Stomach smooth muscle (tissue), 2 donors: ENCODE data around the gene ZNF3.
"Not testable (repeated sequence)": the region's sequence is repeated elsewhere in the genome, so short reads cannot be mapped to it uniquely, and the experiment has no call there.

Experiments
- H3K27ac ChIP-seq: one replicate; pipeline ENCODE4 v1.7.0; 2013; ENCODE audit warnings: mild to moderate bottlenecking, low read length, inconsistent platforms
- H3K27me3 ChIP-seq, 2 donors: one replicate each; pipeline ENCODE4 v1.7.0; 2013; ENCODE audit warnings: low read length in 2 of 2; ENCODE audit not compliant: insufficient read depth in 2 of 2, control insufficient read depth in 1 of 2
- H3K36me3 ChIP-seq, 2 donors: one replicate each; pipeline ENCODE4 v1.7.0; 2013; ENCODE audit warnings: low read length in 2 of 2; ENCODE audit not compliant: control insufficient read depth in 2 of 2, insufficient read depth in 2 of 2
- H3K4me1 ChIP-seq: one replicate; pipeline ENCODE4 v1.7.0; 2013; ENCODE audit warnings: low read length; ENCODE audit not compliant: control insufficient read depth, insufficient read depth
- H3K4me3 ChIP-seq, 2 donors: one replicate each; pipeline ENCODE4 v1.7.0; 2013; ENCODE audit warnings: low read length in 2 of 2
- H3K9ac ChIP-seq, 2 donors: one replicate each; pipeline ENCODE4 v1.7.0; 2013; ENCODE audit warnings: low read length in 2 of 2, mild to moderate bottlenecking in 1 of 2
- H3K9me3 ChIP-seq, 2 donors: one replicate each; pipeline ENCODE4 v1.7.0; 2013; ENCODE audit warnings: low read length in 2 of 2; ENCODE audit not compliant: control insufficient read depth in 2 of 2
- donor health status: healthy.
- donor health status: Pancreatic carcinoma.

The ZNF3 gene

DNA sequence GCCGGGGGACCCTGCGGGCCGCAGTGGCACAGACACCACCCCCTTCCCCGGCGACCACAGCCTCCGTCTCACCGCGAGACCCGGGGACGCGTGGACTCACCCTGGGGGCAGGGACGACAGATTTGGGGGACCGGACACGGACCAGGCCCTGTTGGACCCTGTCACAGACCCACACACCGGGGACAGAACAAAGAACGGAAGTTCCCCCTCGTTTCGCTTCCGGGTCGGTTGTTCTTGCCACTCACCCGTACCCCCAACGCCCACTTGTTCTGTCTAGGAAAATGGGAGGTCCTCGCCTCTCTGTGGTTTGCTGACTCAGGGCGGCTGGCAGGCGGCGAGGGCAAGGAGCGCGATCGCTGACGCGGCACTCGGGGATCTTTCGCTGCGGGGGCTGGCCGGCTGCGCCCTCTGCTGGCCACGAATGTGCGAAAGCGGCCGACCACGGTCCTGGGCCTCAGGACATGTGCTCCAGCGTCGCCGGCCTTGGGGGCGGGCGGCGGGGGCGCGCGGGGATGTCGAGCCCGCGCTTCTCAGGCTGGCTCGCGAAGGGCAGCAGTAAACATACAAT is at the start of gene ZNF3:
Gene ZNF3, minus strand, starts transcription at position 189 of the 568 bp plus-strand sequence. CDS start 4,366 bp downstream, outside the sequence.
- Histone ChIP-seq H3K9ac (peak within 1 kb of the TSS; percentile 87 to 95), H3K4me3 (peak within 1 kb of the TSS; percentile 70 to 97), H3K27me3 (no peaks in the 10 kb centered on the region), H3K36me3 (peaks cover 7 to 21% of the 10 kb centered on the region in 2 donors), H3K4me1 (peaks cover 27% of the 10 kb centered on the region), H3K9me3 (no peaks in the 10 kb centered on the region), H3K27ac (peak within 1 kb of the TSS; percentile 67)

DNA sequence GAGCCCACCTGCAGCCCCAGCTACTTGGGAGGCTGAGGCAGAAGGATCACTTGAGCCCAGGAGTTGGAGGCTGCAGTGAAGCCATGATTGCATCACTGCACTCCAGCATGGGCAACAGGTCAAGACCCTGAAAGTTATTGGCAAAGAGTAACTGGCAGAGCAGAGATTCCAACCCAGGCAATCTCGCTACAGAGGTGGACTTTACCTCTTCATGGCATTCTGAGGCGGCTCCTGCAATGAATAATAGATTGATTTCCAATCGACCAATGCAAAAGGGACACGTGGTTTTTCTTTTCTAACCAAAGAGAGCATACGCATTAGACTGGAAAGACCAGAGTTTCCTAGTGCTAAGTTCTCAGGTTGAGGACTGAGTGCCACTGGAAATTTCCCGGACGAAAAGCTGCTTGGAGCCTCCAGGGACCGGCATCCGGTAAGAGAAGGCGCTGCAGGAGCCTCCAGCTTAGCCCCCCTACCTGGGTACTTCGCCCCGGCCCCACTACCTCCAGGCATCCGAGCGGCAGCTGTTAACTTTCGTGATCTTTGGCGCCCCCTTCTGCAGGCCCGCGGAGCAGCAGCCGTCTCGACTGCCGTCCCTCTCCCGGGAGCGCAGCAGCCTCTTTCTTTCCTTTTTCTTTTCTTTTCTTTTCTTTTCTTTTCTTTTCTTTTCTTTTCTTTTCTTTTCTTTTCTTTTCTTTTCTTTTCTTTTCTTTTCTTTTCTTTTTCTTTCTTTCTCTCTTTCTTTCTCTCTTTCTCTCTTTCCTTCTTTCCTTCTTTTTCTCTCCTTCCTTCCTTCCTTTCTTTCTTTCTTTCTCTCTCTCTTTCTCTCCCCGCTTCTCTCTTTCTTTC is 49.3 kb upstream of the ZNF3 start:
- Histone ChIP-seq H3K9ac (peak overlapping the region; percentile 36 to 57), H3K4me1 (peaks cover 24% of the 10 kb centered on the region), H3K4me3 (peak overlapping the region; percentile 44 to 46), H3K27ac (no peak overlapping the region), H3K36me3 (no peaks in the 10 kb centered on the region), H3K27me3 (no peaks in the 10 kb centered on the region), H3K9me3 (no peaks in the 10 kb centered on the region)

DNA sequence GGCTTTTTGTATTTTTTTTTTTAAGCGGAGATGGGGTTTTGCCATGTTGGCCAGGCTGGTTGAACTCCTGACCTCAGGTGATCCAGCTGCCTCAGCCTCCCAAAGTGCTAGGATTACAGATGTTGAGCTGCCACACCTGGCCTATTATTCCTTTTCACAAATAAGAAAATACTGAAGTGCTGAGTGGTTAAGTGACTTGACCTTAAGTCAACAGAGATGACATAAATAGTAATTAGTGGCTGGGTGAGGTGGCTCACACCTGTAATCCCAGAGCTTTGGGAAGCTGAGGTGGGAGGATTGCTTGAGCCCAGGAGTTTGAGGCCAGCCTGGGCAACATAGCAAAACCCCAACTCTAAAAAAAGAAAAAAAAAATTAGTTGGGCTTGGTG is 48.7 kb upstream of the ZNF3 start:
- not testable (repeated sequence) for H3K27ac ChIP-seq, H3K9me3 ChIP-seq, H3K9ac ChIP-seq, H3K27me3 ChIP-seq, H3K4me3 ChIP-seq, H3K36me3 ChIP-seq
- H3K4me1 ChIP-seq, result peaks cover 29% of the 10 kb centered on the region

DNA sequence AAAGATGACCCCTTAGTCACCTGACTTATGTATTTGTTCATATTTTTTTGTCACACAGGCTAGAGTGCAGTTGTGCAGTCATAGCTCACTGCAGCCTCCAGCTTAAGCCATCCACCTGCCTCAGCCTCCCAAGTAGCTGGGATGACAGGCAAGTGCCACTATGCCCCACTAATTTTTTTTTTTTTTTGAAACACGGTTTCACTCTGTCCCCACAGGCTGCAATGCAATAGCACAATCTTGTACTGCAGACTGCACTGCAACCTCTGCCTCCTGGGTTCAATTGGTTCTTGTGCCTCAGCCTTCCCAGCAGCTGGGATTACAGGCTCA is 47.1 kb upstream of the ZNF3 start:
- Histone ChIP-seq H3K4me3 (peak overlapping the region in 1 of 2 donors; percentile 94), H3K27ac (no peak overlapping the region), H3K9me3 (no peaks in the 10 kb centered on the region), H3K4me1 (peaks cover 29% of the 10 kb centered on the region), H3K27me3 (no peaks in the 10 kb centered on the region), H3K9ac (peak overlapping the region in 1 of 2 donors; percentile 29), H3K36me3 (peaks cover 0 to 7% of the 10 kb centered on the region in 2 donors)

DNA sequence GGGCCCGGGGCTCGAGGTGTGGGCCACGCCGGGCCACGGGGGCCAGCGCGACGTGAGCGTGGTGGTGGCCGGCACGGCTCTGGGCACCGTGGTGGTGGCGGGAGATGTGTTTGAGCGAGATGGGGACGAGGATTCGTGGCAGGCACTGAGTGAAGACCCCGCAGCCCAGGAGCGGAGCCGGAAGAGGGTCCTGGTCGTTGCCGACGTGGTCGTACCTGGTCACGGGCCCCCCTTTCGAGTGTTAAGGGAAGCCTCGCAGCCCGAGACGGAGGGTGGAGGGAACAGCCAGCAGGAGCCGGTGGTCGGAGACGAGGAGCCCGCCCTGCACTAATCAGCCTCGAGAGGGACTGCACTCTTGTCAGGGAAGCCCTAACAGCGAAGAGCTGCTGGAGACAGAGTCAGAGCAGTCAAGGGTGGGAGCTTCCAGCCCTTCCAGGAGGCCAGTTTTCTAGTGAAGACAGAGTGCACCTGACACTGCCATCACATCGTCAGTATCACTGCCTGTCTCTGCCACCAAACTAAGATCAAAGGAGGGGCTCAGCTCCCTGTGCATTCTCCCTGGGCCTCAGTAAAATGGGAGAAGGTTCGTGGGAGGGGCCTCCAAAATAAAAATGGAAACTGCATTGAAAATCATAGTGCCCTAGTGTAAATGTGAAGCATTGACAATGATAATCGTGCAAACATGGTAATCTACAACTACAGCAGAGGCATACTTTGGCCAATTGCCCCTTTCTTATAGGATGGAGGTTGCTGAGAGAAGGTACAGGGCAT is 46.5 kb upstream of the ZNF3 start:
- Histone ChIP-seq H3K9me3 (no peaks in the 10 kb centered on the region), H3K4me3 (peak overlapping the region; percentile 94 to 96), H3K9ac (peak overlapping the region; percentile 95 to 97), H3K27ac (peak overlapping the region; percentile 97), H3K27me3 (no peaks in the 10 kb centered on the region), H3K4me1 (peaks cover 29% of the 10 kb centered on the region), H3K36me3 (peaks cover 0 to 7% of the 10 kb centered on the region in 2 donors)

DNA sequence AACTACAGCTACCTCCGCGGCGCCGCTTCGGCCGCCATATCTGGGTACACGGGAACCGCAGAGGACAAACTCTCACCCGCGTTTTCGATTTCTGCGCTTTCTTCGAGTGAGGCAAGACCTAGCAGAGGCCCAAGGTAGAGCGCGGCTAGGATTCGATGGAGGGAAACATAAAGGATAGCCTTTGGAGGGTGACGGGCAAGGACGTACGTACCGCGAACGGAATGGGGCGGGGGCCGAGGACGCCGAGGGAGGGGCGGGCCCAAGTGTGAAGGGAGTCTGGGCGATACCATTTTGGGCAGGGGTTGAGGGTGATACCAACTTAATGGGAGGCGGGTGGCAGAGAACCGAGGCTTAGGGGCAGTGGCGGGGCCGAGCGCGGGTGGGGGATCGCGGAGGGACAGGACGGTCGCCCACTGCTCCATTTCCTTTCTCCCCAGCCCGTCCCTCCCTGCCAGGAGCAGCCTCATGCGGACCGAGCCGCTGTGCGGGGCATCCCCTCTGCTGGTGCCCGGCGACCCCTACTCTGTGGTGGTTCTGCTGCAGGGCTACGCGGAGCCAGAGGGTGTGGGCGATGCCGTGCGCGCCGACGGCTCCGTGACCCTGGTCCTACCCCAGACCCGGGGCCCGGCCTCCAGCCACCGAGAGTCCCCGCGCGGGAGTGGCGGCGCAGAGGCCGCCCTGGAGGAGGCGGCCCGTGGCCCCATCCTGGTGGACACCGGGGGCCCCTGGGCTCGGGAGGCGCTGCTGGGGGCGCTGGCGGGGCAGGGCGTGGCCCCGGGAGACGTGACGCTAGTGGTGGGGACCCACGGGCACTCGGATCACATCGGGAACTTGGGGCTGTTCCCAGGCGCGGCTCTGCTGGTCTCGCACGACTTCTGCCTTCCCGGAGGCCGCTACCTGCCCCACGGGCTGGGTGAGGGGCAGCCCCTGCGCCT is 45.7 kb upstream of the ZNF3 start, which contains the start of gene MBLAC1:
Gene MBLAC1, plus strand, starts transcription at position 37 of the 935 bp plus-strand sequence. Its CDS starts 429 bp downstream, at position 466.
- H3K27me3 ChIP-seq, result no peaks in the 10 kb centered on the region
- H3K36me3 ChIP-seq, result peaks cover 2 to 7% of the 10 kb centered on the region in 2 donors
- peak within 1 kb of the TSS; percentile 97 for H3K27ac ChIP-seq
- peak within 1 kb of the TSS; percentile 94 to 96 for H3K4me3 ChIP-seq
- peak within 1 kb of the TSS; percentile 95 to 97 for H3K9ac ChIP-seq
- no peaks in the 10 kb centered on the region for H3K9me3 ChIP-seq
- H3K4me1 ChIP-seq, result peaks cover 32% of the 10 kb centered on the region

DNA sequence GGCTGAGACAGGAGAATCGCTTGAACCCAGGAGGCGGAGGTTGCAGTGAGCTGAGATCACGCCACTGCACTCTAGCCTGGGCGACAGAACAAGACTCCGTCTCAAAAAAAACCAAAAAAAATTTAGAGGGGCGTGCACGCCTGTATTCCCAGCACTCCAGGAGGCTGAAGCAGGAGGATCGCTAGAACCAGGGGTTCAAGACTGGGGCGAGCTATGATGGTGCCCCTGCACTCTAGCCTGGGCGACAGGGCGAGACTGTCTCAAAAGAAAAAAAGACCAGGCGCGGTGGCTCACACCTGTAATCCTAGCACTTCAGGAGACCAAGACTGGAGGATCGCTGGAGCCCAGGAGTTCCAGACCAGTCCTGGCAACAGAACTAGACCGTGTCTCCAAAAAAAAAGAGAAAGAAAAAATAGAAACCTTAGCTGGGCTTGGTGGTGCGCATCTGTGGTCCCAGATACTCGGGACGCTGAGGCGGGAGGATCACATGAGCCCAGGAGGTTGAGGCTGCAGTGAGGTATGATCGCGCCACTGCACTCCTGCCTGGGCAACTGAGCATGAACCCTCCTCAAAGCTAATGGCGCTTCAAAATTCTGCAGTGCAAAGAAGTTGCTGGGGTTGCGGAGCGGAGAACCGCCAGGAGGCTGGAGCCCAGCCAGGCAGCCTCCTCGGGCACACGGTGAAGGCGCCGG is 44.9 kb upstream of the ZNF3 start:
- Histone ChIP-seq H3K36me3 (peaks cover 2 to 7% of the 10 kb centered on the region in 2 donors), H3K27me3 (no peaks in the 10 kb centered on the region), H3K4me3 (peak overlapping the region; percentile 94 to 96), H3K9ac (peak overlapping the region; percentile 95 to 97), H3K27ac (peak overlapping the region; percentile 97), H3K4me1 (peaks cover 36% of the 10 kb centered on the region), H3K9me3 (no peaks in the 10 kb centered on the region)

DNA sequence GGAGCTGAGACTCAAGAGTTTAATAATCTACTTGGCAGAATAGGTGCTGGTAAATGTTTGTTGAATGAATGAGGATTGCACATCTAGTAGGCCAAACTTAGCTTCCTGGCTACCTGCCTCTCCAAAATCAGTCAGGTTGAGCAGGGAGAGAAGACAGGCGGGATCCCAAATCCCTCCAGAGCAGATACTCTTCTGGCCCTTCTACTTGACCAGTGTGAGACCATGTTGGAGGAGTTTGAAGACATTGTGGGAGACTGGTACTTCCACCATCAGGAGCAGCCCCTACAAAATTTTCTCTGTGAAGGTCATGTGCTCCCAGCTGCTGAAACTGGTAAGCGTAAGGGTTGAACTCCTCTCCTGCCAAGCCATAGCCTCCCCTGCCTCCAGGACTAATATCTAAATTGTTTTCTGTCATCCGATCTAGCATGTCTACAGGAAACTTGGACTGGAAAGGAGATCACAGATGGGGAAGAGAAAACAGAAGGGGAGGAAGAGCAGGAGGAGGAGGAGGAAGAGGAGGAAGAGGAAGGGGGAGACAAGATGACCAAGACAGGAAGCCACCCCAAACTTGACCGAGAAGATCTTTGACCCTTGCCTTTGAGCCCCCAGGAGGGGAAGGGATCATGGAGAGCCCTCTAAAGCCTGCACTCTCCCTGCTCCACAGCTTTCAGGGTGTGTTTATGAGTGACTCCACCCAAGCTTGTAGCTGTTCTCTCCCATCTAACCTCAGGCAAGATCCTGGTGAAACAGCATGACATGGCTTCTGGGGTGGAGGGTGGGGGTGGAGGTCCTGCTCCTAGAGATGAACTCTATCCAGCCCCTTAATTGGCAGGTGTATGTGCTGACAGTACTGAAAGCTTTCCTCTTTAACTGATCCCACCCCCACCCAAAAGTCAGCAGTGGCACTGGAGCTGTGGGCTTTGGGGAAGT is 43.0 kb upstream of the ZNF3 start:
- H3K27me3 ChIP-seq, result no peaks in the 10 kb centered on the region
- H3K4me1 ChIP-seq, result peaks cover 41% of the 10 kb centered on the region
- H3K4me3 ChIP-seq, result no peak overlapping the region
- peaks cover 2 to 7% of the 10 kb centered on the region in 2 donors for H3K36me3 ChIP-seq
- H3K27ac ChIP-seq, result no peak overlapping the region
- H3K9me3 ChIP-seq, result no peaks in the 10 kb centered on the region
- no peak overlapping the region for H3K9ac ChIP-seq

DNA sequence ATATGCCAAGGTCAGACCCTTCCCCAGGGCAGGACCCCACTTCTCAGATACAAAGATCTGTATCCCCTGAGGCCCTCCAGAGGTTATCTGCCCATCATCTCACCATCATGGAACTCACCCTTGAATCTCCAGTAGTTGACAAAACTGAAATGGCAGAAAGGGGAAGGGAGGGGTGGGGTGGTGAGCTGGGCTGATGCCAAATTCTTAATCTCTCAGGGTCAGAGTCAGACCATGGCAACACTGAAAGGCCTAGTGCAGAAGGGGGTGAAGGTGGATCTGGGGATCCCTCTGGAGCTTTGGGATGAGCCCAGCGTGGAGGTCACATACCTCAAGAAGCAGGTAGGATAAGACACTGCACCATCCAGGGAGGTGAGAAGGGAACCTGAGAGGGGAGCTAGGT is 41.0 kb upstream of the ZNF3 start:
- H3K27ac ChIP-seq, result no peak overlapping the region

More for the DNA sequence above, 41.0 kb upstream of the ZNF3 start:
- Histone ChIP-seq H3K4me1 (peaks cover 40% of the 10 kb centered on the region), H3K9me3 (no peaks in the 10 kb centered on the region), H3K9ac (no peak overlapping the region), H3K36me3 (peaks cover 2 to 7% of the 10 kb centered on the region in 2 donors), H3K4me3 (no peak overlapping the region), H3K27me3 (no peaks in the 10 kb centered on the region)
